Measurements from ENCODE around the gene CD82. TPM values are rescaled to one million over a fixed set of nuclear protein-coding genes. Genes with fewer than 3 reads are reported as not detected.

CD82 gene
- total RNA-seq, 1 donor = 23.2 TPM

DNA sequence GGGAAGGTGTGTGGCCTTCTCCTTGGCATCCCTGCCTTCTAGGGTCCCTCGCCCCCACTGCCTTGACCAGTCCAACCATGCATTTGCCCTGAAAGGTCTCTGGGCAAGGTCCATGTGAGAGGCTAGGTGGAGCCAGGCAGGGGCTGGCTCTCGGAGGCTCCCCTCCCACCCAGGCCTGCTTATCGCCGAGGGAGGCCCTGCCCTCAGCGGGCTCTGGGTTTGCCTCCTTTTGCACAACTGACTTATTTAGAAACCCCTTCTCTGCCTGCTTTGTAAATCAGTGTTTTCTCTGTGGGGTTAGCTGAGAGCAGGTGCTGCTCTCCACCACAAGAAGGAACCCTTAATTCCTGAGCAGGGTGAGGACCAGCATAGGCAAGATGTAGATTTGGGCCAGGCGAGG is 47.7 kb downstream of the CD82 start:
- Histone ChIP-seq H3K4me2 (ENCODE audit: insufficient read depth, low read length) (no peak overlapping the region), H3K36me3 (ENCODE audit: insufficient read depth, low read length) (peaks cover 12% of the 10 kb centered on the region), H3K27ac (ENCODE audit: low read depth, low read length) (no peak overlapping the region), H3K9me3 (ENCODE audit: low read depth, low read length) (no peaks in the 10 kb centered on the region), H4K20me1 (ENCODE audit: insufficient read depth, low read length) (no peaks in the 10 kb centered on the region), H3K79me2 (ENCODE audit: insufficient read depth, low read length) (no peaks in the 10 kb centered on the region), H3K27me3 (ENCODE audit: insufficient read depth, low read length) (no peaks in the 10 kb centered on the region), H2AFZ (ENCODE audit: low read length) (no peak overlapping the region), H3K4me1 (ENCODE audit: insufficient read depth, low read length) (peaks cover 12% of the 10 kb centered on the region), H3K4me3 (ENCODE audit: insufficient read depth, low read length) (no peak overlapping the region)
- TF ChIP-seq, protein P1, sequence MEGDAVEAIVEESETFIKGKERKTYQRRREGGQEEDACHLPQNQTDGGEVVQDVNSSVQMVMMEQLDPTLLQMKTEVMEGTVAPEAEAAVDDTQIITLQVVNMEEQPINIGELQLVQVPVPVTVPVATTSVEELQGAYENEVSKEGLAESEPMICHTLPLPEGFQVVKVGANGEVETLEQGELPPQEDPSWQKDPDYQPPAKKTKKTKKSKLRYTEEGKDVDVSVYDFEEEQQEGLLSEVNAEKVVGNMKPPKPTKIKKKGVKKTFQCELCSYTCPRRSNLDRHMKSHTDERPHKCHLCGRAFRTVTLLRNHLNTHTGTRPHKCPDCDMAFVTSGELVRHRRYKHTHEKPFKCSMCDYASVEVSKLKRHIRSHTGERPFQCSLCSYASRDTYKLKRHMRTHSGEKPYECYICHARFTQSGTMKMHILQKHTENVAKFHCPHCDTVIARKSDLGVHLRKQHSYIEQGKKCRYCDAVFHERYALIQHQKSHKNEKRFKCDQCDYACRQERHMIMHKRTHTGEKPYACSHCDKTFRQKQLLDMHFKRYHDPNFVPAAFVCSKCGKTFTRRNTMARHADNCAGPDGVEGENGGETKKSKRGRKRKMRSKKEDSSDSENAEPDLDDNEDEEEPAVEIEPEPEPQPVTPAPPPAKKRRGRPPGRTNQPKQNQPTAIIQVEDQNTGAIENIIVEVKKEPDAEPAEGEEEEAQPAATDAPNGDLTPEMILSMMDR (IDR thresholded peaks at IDR 0.05; ENCODE audit: extremely low read depth, low read depth, low read length) = no peak
- peak; percentile 14 for DNase-seq (ENCODE audit: insufficient read length, low spot score, missing footprints)

DNA sequence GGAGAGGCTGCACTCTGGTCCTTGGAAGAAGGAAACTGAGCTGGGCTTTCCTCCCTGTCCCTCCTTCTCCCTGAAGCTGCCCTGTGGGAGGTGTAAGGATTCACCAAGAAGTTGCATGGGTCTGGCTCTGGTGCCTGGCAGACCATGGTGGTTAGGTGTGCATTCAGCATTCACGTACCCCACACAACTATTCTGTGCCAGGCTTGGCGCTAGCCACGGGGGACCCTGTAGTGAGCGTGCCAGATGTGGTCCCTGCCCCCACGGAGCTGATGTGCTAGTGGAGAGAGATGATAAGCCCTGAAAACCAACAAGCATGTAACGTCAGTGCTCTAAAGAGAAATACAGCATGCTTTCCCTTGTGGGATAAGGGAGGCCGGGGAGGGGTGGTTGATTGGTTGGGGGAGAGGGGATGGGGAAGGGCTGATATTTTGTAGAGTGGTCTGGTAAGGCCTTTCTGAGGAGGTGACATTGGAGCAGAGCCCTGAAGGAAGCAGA is 48.9 kb downstream of the CD82 start:
- Histone ChIP-seq H3K27me3 (ENCODE audit: insufficient read depth, low read length) (no peaks in the 10 kb centered on the region), H3K9me3 (ENCODE audit: low read depth, low read length) (no peaks in the 10 kb centered on the region), H3K36me3 (ENCODE audit: insufficient read depth, low read length) (peaks cover 12% of the 10 kb centered on the region), H3K79me2 (ENCODE audit: insufficient read depth, low read length) (no peaks in the 10 kb centered on the region), H3K4me3 (ENCODE audit: insufficient read depth, low read length) (no peak overlapping the region), H3K4me1 (ENCODE audit: insufficient read depth, low read length) (peaks cover under 1% of the 10 kb centered on the region), H4K20me1 (ENCODE audit: insufficient read depth, low read length) (no peaks in the 10 kb centered on the region), H3K27ac (ENCODE audit: low read depth, low read length) (no peak overlapping the region), H2AFZ (ENCODE audit: low read length) (no peak overlapping the region), H3K4me2 (ENCODE audit: insufficient read depth, low read length) (no peak overlapping the region)
- DNase-seq (ENCODE audit: insufficient read length, low spot score, missing footprints) = peak; percentile 25
- TF ChIP-seq, protein P1 (IDR thresholded peaks at IDR 0.05; ENCODE audit: extremely low read depth, low read depth, low read length) = no peak

DNA sequence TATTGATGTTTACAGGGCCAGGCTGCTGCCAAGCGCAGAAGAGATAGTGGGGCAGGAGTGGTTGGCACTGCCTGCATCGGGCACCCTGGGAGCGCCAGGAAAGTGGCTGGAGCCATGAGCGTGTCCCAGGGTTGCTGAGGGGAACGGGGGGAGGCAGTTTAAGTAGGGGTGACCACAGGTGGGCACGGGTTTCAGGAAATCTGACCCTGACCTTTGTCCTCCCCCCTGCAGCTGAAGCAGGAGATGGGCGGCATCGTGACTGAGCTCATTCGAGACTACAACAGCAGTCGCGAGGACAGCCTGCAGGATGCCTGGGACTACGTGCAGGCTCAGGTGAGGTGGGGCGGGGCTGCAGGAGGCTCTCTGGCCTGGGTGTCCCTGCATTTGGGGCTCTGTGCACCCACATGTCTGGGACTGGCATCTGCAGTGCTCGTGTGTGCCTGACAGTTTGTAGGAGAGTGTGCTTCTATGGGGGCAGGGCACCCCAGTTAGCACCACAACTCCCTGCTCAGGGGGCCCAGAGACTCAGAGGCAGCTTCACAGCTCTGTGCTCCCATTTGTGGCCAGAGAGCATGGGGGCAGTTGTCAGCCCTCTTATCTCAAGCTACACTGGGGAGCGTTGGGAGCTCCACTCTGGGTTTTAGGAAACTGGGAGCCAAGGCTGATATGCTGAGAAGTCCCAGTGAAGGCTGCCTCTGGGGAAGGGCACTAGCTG is 49.7 kb downstream of the CD82 start:
- peak; percentile 18 for DNase-seq (ENCODE audit: insufficient read length, low spot score, missing footprints)
- H3K36me3 ChIP-seq (ENCODE audit: insufficient read depth, low read length) = peaks cover 12% of the 10 kb centered on the region
- TF ChIP-seq, protein P1 (IDR thresholded peaks at IDR 0.05; ENCODE audit: extremely low read depth, low read depth, low read length) = no peak
- no peak overlapping the region for H3K4me3 ChIP-seq (ENCODE audit: insufficient read depth, low read length)
- no peaks in the 10 kb centered on the region for H3K27me3 ChIP-seq (ENCODE audit: insufficient read depth, low read length)
- H3K79me2 ChIP-seq (ENCODE audit: insufficient read depth, low read length) = no peaks in the 10 kb centered on the region
- H4K20me1 ChIP-seq (ENCODE audit: insufficient read depth, low read length) = no peaks in the 10 kb centered on the region
- H3K4me2 ChIP-seq (ENCODE audit: insufficient read depth, low read length) = no peak overlapping the region
- no peaks in the 10 kb centered on the region for H3K9me3 ChIP-seq (ENCODE audit: low read depth, low read length)
- no peak overlapping the region for H2AFZ ChIP-seq (ENCODE audit: low read length)
- no peak overlapping the region for H3K27ac ChIP-seq (ENCODE audit: low read depth, low read length)
- H3K4me1 ChIP-seq (ENCODE audit: insufficient read depth, low read length) = no peaks in the 10 kb centered on the region

DNA sequence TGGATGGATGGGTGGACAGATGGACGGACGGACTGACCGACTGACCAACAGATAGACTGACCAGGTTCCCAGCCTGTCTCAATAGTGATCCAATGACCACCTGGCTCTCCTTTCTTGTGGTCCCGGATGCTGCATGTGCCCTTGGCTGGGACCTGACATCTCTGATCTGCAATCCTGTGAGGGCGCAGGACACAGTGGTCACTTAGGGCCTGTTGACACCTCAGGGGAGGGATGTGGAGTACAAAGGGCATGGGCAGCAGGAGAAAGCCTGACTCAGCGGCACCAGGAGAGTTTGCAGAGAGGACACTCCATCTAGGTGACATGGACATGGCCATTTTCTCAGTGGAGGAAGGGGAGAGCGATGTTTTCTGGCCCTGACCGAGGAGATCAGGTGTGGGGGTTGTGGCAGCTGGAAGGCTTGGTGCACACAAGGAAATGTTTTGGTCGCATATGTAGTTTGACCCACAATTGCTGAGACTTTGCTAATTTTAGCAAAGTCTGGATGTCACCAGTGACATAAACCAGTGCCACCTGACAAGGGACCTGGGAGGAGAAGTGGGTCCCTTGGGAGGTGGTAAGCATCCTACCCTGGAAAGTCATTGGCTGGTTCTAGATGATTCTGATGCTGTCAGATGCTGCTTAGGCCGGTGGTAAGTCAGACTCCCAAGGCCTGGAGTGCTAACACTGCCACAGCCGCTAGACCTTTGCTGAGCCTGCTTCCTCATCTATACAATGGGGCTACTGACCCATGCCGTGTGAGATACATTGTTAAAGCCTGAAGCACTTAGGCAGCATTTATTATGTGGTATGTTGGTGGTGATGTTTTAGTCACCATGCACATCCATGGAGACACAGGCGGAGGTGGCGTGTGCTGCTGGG is 50.7 kb downstream of the CD82 start:
- Histone ChIP-seq H3K9me3 (ENCODE audit: low read depth, low read length) (no peaks in the 10 kb centered on the region), H3K27ac (ENCODE audit: low read depth, low read length) (no peak overlapping the region), H3K36me3 (ENCODE audit: insufficient read depth, low read length) (peaks cover 12% of the 10 kb centered on the region), H4K20me1 (ENCODE audit: insufficient read depth, low read length) (no peaks in the 10 kb centered on the region), H3K27me3 (ENCODE audit: insufficient read depth, low read length) (no peaks in the 10 kb centered on the region), H3K79me2 (ENCODE audit: insufficient read depth, low read length) (no peaks in the 10 kb centered on the region), H3K4me1 (ENCODE audit: insufficient read depth, low read length) (no peaks in the 10 kb centered on the region), H3K4me2 (ENCODE audit: insufficient read depth, low read length) (no peak overlapping the region), H2AFZ (ENCODE audit: low read length) (no peak overlapping the region), H3K4me3 (ENCODE audit: insufficient read depth, low read length) (no peak overlapping the region)
- DNase-seq (ENCODE audit: insufficient read length, low spot score, missing footprints) = peak; percentile 17
- TF ChIP-seq, protein P1 (IDR thresholded peaks at IDR 0.05; ENCODE audit: extremely low read depth, low read depth, low read length) = no peak
